ENCODE data around the gene MARVELD3.
"Not testable (repeated sequence)": the region's sequence is repeated elsewhere in the genome, so short reads cannot be mapped to it uniquely, and the experiment has no call there.

Gene MARVELD3

DNA sequence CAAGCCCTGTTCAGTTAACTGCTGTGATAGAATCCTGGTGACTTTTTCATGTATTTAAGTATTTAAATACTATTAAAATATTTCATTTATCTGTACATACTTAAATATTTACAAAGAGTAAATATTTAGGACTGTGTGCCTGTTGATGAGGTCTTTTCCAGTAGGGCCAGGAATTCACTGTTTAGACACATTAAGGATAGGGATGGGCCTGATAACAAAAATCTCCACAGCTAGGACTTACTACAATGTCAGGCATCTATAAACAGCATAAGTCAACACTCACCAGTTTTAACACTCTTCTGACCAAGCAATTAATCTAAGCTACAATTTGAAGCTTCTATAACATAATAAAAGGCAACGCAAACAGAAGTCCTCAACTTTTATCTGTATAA lies 47.6 kb downstream of the MARVELD3 start:
- no peak for TF ChIP-seq MYC (IDR thresholded peaks at IDR 0.05; ENCODE audit: low read depth, low read length)
- TF ChIP-seq, protein P1, sequence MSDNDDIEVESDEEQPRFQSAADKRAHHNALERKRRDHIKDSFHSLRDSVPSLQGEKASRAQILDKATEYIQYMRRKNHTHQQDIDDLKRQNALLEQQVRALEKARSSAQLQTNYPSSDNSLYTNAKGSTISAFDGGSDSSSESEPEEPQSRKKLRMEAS (IDR thresholded peaks at IDR 0.05; ENCODE audit: low read depth, low read length) = no peak
- TF ChIP-seq, protein P2, sequence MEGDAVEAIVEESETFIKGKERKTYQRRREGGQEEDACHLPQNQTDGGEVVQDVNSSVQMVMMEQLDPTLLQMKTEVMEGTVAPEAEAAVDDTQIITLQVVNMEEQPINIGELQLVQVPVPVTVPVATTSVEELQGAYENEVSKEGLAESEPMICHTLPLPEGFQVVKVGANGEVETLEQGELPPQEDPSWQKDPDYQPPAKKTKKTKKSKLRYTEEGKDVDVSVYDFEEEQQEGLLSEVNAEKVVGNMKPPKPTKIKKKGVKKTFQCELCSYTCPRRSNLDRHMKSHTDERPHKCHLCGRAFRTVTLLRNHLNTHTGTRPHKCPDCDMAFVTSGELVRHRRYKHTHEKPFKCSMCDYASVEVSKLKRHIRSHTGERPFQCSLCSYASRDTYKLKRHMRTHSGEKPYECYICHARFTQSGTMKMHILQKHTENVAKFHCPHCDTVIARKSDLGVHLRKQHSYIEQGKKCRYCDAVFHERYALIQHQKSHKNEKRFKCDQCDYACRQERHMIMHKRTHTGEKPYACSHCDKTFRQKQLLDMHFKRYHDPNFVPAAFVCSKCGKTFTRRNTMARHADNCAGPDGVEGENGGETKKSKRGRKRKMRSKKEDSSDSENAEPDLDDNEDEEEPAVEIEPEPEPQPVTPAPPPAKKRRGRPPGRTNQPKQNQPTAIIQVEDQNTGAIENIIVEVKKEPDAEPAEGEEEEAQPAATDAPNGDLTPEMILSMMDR (IDR thresholded peaks at IDR 0.05; ENCODE audit: low read depth, low read length) = no peak
- TF ChIP-seq POLR2A (IDR thresholded peaks at IDR 0.05; ENCODE audit: extremely low read depth, insufficient read length) = no peak
- no peak for DNase-seq (ENCODE audit: low read depth)
- H3K4me3 ChIP-seq (ENCODE audit: low read depth, low read length) = no peak overlapping the region

DNA sequence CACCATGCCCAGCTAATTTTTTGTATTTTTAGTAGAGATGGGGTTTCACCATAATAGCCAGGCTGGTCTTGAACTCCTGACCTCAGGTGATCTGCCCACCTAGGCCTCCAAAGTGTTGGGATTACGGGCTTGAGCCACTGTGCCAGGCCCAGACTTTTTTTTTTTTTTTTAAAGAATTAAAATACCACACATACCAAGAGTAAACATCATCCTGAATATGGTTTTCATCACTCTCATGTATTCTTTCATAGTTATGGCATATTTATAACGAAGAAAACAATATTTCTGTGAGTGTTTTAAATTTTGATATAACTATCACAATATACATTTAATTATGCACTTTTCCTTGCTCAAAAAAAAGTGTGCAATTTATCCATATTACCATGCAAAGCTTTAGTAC lies 48.2 kb downstream of the MARVELD3 start:
- no peak overlapping the region for H3K4me3 ChIP-seq (ENCODE audit: low read depth, low read length)
- DNase-seq (ENCODE audit: low read depth) = no peak
- TF ChIP-seq POLR2A (IDR thresholded peaks at IDR 0.05; ENCODE audit: extremely low read depth, insufficient read length) (no peak), MYC (IDR thresholded peaks at IDR 0.05; ENCODE audit: low read depth, low read length) (no peak)
- TF ChIP-seq, protein P1 (IDR thresholded peaks at IDR 0.05; ENCODE audit: low read depth, low read length) = no peak

DNA sequence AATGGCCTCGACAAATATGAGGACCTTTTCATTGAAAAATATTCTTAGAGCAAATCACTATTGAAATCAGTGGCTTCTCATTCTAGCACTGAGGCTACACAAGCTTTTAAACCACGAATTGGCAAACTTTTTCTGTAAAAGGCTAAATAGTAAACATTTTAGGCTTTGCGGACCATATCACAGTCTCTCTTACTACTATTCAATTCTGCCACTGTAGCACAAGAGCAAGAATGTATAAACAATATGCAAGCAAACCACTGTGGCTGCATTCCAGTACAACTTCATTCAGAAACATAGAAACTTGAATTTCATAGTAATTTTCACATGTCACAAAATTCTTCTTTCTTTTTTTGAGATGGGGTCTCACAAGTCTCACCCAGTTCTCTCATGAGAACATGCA lies 49.4 kb downstream of the MARVELD3 start:
- no peak for DNase-seq (ENCODE audit: low read depth)
- no peak overlapping the region for H3K4me3 ChIP-seq (ENCODE audit: low read depth, low read length)
- TF ChIP-seq, protein P1 (IDR thresholded peaks at IDR 0.05; ENCODE audit: low read depth, low read length) = no peak
- TF ChIP-seq, protein P2 (IDR thresholded peaks at IDR 0.05; ENCODE audit: low read depth, low read length) = no peak
- TF ChIP-seq POLR2A (IDR thresholded peaks at IDR 0.05; ENCODE audit: extremely low read depth, insufficient read length) (no peak), MYC (IDR thresholded peaks at IDR 0.05; ENCODE audit: low read depth, low read length) (no peak)

DNA sequence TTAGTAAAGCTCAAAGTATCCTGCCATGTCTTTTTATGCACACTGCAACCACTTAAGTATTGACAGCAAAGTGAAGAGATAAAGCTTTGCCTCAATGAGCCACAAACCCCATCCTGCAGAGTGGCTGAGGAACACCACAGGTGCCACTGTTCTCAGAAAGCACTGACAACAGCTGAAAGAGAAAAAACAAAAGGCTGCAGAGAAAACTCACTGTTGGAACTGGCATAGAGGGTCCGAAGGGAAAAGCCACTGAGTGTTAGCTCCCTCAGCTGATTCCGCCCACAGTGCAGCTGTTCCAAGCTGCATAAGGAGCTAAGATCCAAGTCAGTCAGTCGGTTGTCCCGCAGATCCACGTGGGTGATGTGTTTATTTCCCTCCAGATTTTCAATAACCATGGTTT lies 50.3 kb downstream of the MARVELD3 start:
- TF ChIP-seq MYC (IDR thresholded peaks at IDR 0.05; ENCODE audit: low read depth, low read length) (no peak), POLR2A (IDR thresholded peaks at IDR 0.05; ENCODE audit: extremely low read depth, insufficient read length) (no peak)
- TF ChIP-seq, protein P1 (IDR thresholded peaks at IDR 0.05; ENCODE audit: low read depth, low read length) = no peak
- TF ChIP-seq, protein P2 (IDR thresholded peaks at IDR 0.05; ENCODE audit: low read depth, low read length) = no peak
- DNase-seq (ENCODE audit: low read depth) = no peak
- no peak overlapping the region for H3K4me3 ChIP-seq (ENCODE audit: low read depth, low read length)

DNA sequence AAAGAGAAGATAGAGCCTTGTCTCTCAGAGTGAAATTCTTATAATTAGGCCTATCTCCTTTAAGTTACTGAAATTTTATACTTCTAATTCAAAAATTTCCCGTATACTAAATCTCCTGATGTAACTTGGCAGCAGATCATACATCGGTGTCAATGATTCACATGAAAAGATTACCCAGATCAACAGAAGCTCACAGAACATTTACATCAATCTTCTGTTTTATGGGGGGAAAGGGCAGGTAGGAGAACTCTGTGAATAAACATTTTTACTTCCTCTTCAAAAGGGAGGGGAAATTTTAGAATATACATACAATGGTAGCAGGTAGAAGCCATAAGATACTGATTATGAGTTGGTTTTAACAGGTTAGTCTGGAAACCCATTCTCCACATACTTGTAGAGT lies 55.4 kb downstream of the MARVELD3 start:
- TF ChIP-seq, protein P2 (IDR thresholded peaks at IDR 0.05; ENCODE audit: low read depth, low read length) = no peak
- TF ChIP-seq, protein P1 (IDR thresholded peaks at IDR 0.05; ENCODE audit: low read depth, low read length) = no peak
- TF ChIP-seq MYC (IDR thresholded peaks at IDR 0.05; ENCODE audit: low read depth, low read length) (no peak), POLR2A (IDR thresholded peaks at IDR 0.05; ENCODE audit: extremely low read depth, insufficient read length) (no peak)
- no peak for DNase-seq (ENCODE audit: low read depth)
- no peak overlapping the region for H3K4me3 ChIP-seq (ENCODE audit: low read depth, low read length)

DNA sequence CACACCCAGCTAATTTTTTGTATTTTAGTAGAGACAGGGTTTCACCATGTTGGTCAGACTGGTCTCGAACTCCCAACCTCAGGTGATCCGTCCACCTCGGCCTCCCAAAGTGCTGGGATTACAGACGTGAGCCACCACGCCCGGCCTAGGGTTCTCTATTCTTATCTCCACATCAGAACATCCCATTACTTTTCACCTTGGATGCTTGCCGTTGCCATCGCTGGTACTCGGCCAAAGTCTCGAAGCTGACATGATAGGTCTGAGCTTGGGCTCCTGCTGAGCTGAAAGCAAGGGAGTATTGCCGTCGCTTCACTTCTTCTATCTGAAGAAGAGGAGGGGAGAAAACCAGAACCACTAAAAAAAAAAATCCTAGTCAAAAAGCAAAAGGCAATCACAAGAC lies 58.3 kb downstream of the MARVELD3 start:
- not testable (repeated sequence) for H3K4me3 ChIP-seq (ENCODE audit: low read depth, low read length); DNase-seq (ENCODE audit: low read depth)
